WTC11 (cell line): Measurements from ENCODE around the gene BBS2. TPM values are rescaled to one million over a fixed set of nuclear protein-coding genes. Genes with fewer than 3 reads are reported as not detected.

Experiments
- ATAC-seq: fragments of 200-7000 bp; cut with Tn5 transposase; 2 replicates; pipeline ENCODE4 v1.10.0; 2021; ENCODE audit warnings: mild to moderate bottlenecking, moderate library complexity
- CTCF ChIA-PET: fragments of 300-600 bp; sonication (Branson Sonifier 250); formaldehyde crosslinking; loops from one replicate; lab custom pipeline; 2021; ENCODE audit warnings: antibody characterized with exemption; lab: Charles Lee
- POLR2A ChIA-PET: fragments of 350-600 bp; sonication (Branson Sonifier 250); formaldehyde crosslinking; loops from one replicate; lab custom pipeline; 2021; ENCODE audit warnings: antibody characterized with exemption; lab: Charles Lee
- DNase-seq: peaks from one replicate; pipeline ENCODE4 v3.0.0; 2021; ENCODE audit warnings: low spot score
- H3K27ac Mint-ChIP-seq: 2 replicates; pipeline ENCODE4 v1.8.0; 2021; ENCODE audit warnings: mixed read lengths
- H3K27me3 Mint-ChIP-seq: 2 replicates; pipeline ENCODE4 v1.8.0; 2021; ENCODE audit warnings: low read depth, mild to moderate bottlenecking, moderate library complexity, mixed read lengths
- H3K36me3 Mint-ChIP-seq: 2 replicates; pipeline ENCODE4 v1.8.0; 2021; ENCODE audit warnings: mixed read lengths
- H3K4me1 Mint-ChIP-seq: 2 replicates; pipeline ENCODE4 v1.8.0; 2022; ENCODE audit warnings: mixed read lengths
- H3K4me3 Mint-ChIP-seq: 2 replicates; pipeline ENCODE4 v1.8.0; 2021; ENCODE audit warnings: mild to moderate bottlenecking, moderate library complexity, mixed read lengths
- H3K9me3 Mint-ChIP-seq: 2 replicates; pipeline ENCODE4 v1.8.0; 2021; ENCODE audit warnings: mixed read lengths
- ATF1 ChIP-seq: sonication (generic); formaldehyde crosslinking; IDR thresholded peaks from 2 replicates; pipeline ENCODE4 v1.8.1; 2023; ENCODE audit warnings: mild to moderate bottlenecking, moderate library complexity, missing genetic modification reagents
- CBFB ChIP-seq: sonication (generic); formaldehyde crosslinking; IDR thresholded peaks from 2 replicates; pipeline ENCODE4 v1.8.1; 2022; ENCODE audit warnings: mild to moderate bottlenecking, low read depth, missing genetic modification reagents
- CREB1 ChIP-seq: sonication (generic); formaldehyde crosslinking; IDR thresholded peaks from 2 replicates; pipeline ENCODE4 v1.8.0; 2023; ENCODE audit warnings: mild to moderate bottlenecking, missing genetic modification reagents
- EMX1 ChIP-seq: fragments of 250-450 bp; sonication (Bioruptor Pico); IDR thresholded peaks from 2 replicates; pipeline ENCODE4 v1.8.0; 2021; ENCODE audit warnings: mild to moderate bottlenecking
- ESRRA ChIP-seq: sonication (generic); formaldehyde crosslinking; IDR thresholded peaks from 2 replicates; pipeline ENCODE4 v1.8.1; 2022; ENCODE audit warnings: mild to moderate bottlenecking, missing genetic modification reagents, borderline replicate concordance
- ETV6 ChIP-seq: sonication (generic); formaldehyde crosslinking; IDR thresholded peaks from 2 replicates; pipeline ENCODE4 v1.8.1; 2022; ENCODE audit warnings: mild to moderate bottlenecking, missing genetic modification reagents
- FOXP1 ChIP-seq: sonication (generic); formaldehyde crosslinking; IDR thresholded peaks from 2 replicates; pipeline ENCODE4 v1.8.0; 2022; ENCODE audit warnings: missing genetic modification reagents, mild to moderate bottlenecking, moderate library complexity, borderline replicate concordance
- GTF2I ChIP-seq: fragments of 250-450 bp; sonication (Bioruptor Pico); conservative IDR thresholded peaks from 2 replicates; pipeline ENCODE4 v1.4.0; 2021; ENCODE audit warnings: mild to moderate bottlenecking
- HMGA2 ChIP-seq: fragments of 250-450 bp; sonication (Bioruptor Pico); IDR thresholded peaks from 2 replicates; pipeline ENCODE4 v1.4.0; 2021; ENCODE audit warnings: mild to moderate bottlenecking, moderate library complexity
- JAZF1 ChIP-seq: fragments of 250-450 bp; sonication (Bioruptor Pico); IDR thresholded peaks from 2 replicates; pipeline ENCODE4 v1.9.0; 2021; ENCODE audit warnings: moderate library complexity, mild to moderate bottlenecking, inconsistent platforms
- JUN ChIP-seq: sonication (generic); formaldehyde crosslinking; IDR thresholded peaks from 2 replicates; pipeline ENCODE4 v1.8.0; 2023; ENCODE audit warnings: mild to moderate bottlenecking, missing genetic modification reagents
- KAT7 ChIP-seq: sonication (generic); formaldehyde crosslinking; IDR thresholded peaks from 2 replicates; pipeline ENCODE4 v1.8.1; 2023; ENCODE audit warnings: missing genetic modification reagents, mild to moderate bottlenecking, borderline replicate concordance
- MLX ChIP-seq: sonication (generic); formaldehyde crosslinking; IDR thresholded peaks from 2 replicates; pipeline ENCODE4 v1.8.1; 2023; ENCODE audit warnings: mild to moderate bottlenecking, missing genetic modification reagents, moderate library complexity
- NFE2L1 ChIP-seq: sonication (generic); formaldehyde crosslinking; IDR thresholded peaks from 2 replicates; pipeline ENCODE4 v1.8.1; 2023; ENCODE audit warnings: missing genetic modification reagents
- OVOL2 ChIP-seq: fragments of 250-450 bp; sonication (Bioruptor Pico); IDR thresholded peaks from 2 replicates; pipeline ENCODE4 v1.9.0; 2021; ENCODE audit warnings: mild to moderate bottlenecking, borderline replicate concordance
- PRRX2 ChIP-seq: fragments of 250-450 bp; sonication (Bioruptor Pico); IDR thresholded peaks from 2 replicates; pipeline ENCODE4 v1.8.0; 2021; ENCODE audit warnings: mild to moderate bottlenecking
- SMAD3 ChIP-seq: sonication (generic); formaldehyde crosslinking; IDR thresholded peaks from 2 replicates; pipeline ENCODE4 v1.8.0; 2022; ENCODE audit warnings: missing genetic modification reagents, mild to moderate bottlenecking, borderline replicate concordance
- SOX15 ChIP-seq: fragments of 250-450 bp; sonication (Bioruptor Pico); IDR thresholded peaks from 2 replicates; pipeline ENCODE4 v1.9.0; 2021; ENCODE audit warnings: mild to moderate bottlenecking
- STAT6 ChIP-seq: sonication (generic); formaldehyde crosslinking; conservative IDR thresholded peaks from 2 replicates; pipeline ENCODE4 v1.8.1; 2023; ENCODE audit warnings: mild to moderate bottlenecking, low read depth, missing genetic modification reagents, moderate library complexity
- TEAD4 ChIP-seq: sonication (generic); formaldehyde crosslinking; IDR thresholded peaks from 2 replicates; pipeline ENCODE4 v1.8.0; 2022; ENCODE audit warnings: mild to moderate bottlenecking, missing genetic modification reagents
- ZBTB21 ChIP-seq: sonication (generic); formaldehyde crosslinking; IDR thresholded peaks from 2 replicates; pipeline ENCODE4 v1.8.1; 2023; ENCODE audit warnings: mild to moderate bottlenecking, missing genetic modification reagents, borderline replicate concordance
- ZNF219 ChIP-seq: sonication (generic); formaldehyde crosslinking; IDR thresholded peaks from 2 replicates; pipeline ENCODE4 v1.8.0; 2023; ENCODE audit warnings: missing genetic modification reagents, mild to moderate bottlenecking, borderline replicate concordance
- ZNF232 ChIP-seq: sonication (generic); formaldehyde crosslinking; IDR thresholded peaks from 2 replicates; pipeline ENCODE4 v1.8.0; 2022; ENCODE audit warnings: mild to moderate bottlenecking, missing genetic modification reagents
- ZNF425 ChIP-seq: fragments of 250-450 bp; sonication (Bioruptor Pico); conservative IDR thresholded peaks from 2 replicates; pipeline ENCODE4 v1.9.0; 2021; ENCODE audit warnings: mild to moderate bottlenecking
- total RNA-seq: library from RNA; stranded (reverse); gene quantifications from 3 replicates; pipeline ENCODE4 v1.2.3, GENCODE V29; 2021
- TF ChIP-seq, protein P1 (sequence below): fragments of 250-450 bp; sonication (Bioruptor Pico); IDR thresholded peaks from 2 replicates; pipeline ENCODE4 v1.9.0; 2021; ENCODE audit warnings: moderate library complexity, mild to moderate bottlenecking, inconsistent platforms, borderline replicate concordance

Gene BBS2
- total RNA-seq, 1 experiment from 2014 or later = 19.1 TPM

- ChIA-PET CTCF (no interaction called here), POLR2A (interaction anchor here (0.7 kb wide), 1 partner anchor 12 kb away, joined by 3 read pairs; no protein-coding TSS in a partner anchor)
Observed at GRCh38 chr16:56468800-56469199, 51.0 kb downstream of the BBS2 start.

GRCh38 chr16:56466344-56466743 is 53.5 kb downstream of the BBS2 start:
- no peaks in the 10 kb centered on the region for H3K4me1 Mint-ChIP-seq
- H3K36me3 Mint-ChIP-seq = peaks cover 82% of the 10 kb centered on the region
- ChIA-PET CTCF (no interaction called here), POLR2A (no interaction called here)
- no peak overlapping the region for H3K27ac Mint-ChIP-seq
- H3K9me3 Mint-ChIP-seq = no peaks in the 10 kb centered on the region
- DNase-seq (no peak), ATAC-seq (no peak)
- H3K27me3 Mint-ChIP-seq = no peaks in the 10 kb centered on the region
- TF ChIP-seq NFE2L1 (CRISPR knock-in tag) = no peak
- TF ChIP-seq PRRX2 (CRISPR knock-in tag) = no peak
- no peak for TF ChIP-seq JAZF1 (CRISPR knock-in tag)
- TF ChIP-seq, protein P1, sequence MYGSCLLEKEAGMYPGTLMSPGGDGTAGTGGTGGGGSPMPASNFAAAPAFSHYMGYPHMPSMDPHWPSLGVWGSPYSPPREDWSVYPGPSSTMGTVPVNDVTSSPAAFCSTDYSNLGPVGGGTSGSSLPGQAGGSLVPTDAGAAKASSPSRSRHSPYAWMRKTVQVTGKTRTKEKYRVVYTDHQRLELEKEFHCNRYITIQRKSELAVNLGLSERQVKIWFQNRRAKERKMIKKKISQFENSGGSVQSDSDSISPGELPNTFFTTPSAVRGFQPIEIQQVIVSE (CRISPR knock-in tag) = no peak
- no peak for TF ChIP-seq KAT7 (CRISPR knock-in tag)
- no peak for TF ChIP-seq ESRRA (CRISPR knock-in tag)
- no peak for TF ChIP-seq GTF2I (CRISPR knock-in tag)
- no peak for TF ChIP-seq CBFB (CRISPR knock-in tag)
- no peak for TF ChIP-seq SOX15 (CRISPR knock-in tag)
- H3K4me3 Mint-ChIP-seq = no peak overlapping the region

More at GRCh38 chr16:56468800-56469199, 51.0 kb downstream of the BBS2 start:
- Mint-ChIP-seq H3K9me3 (no peaks in the 10 kb centered on the region), H3K36me3 (peaks cover 85% of the 10 kb centered on the region), H3K27ac (no peak overlapping the region; the same call in 1 of the 2 replicates), H3K4me1 (no peaks in the 10 kb centered on the region), H3K27me3 (no peaks in the 10 kb centered on the region), H3K4me3 (no peak overlapping the region)
- DNase-seq = no peak
- ATAC-seq = no peak
- TF ChIP-seq OVOL2 (CRISPR knock-in tag) = no peak
- TF ChIP-seq EMX1 (CRISPR knock-in tag) = no peak
- no peak for TF ChIP-seq SMAD3 (CRISPR knock-in tag)
- no peak for TF ChIP-seq ZBTB21 (CRISPR knock-in tag)
- TF ChIP-seq MLX (CRISPR knock-in tag) = no peak
- no peak for TF ChIP-seq ZNF219 (CRISPR knock-in tag)
- no peak for TF ChIP-seq FOXP1 (CRISPR knock-in tag)
- TF ChIP-seq CREB1 (CRISPR knock-in tag) = no peak
- no peak for TF ChIP-seq STAT6 (CRISPR knock-in tag)
- no peak for TF ChIP-seq ETV6 (CRISPR knock-in tag)
- no peak for TF ChIP-seq ZNF425 (CRISPR knock-in tag)
- TF ChIP-seq ZNF232 (CRISPR knock-in tag) = no peak
- TF ChIP-seq JUN (CRISPR knock-in tag) = no peak
- no peak for TF ChIP-seq HMGA2
- no peak for TF ChIP-seq ATF1
- no peak for TF ChIP-seq TEAD4 (CRISPR knock-in tag)
